SHP77 (cell line): ENCODE data around the gene KRT23.

Source experiments
- DNase-seq, 2 experiments: peaks; one replicate each; lab custom pipeline; 2025; lab: John Stamatoyannopoulos, UW

The KRT23 gene

GRCh38 chr17:40937384-40937819 lies at the start of gene KRT23:
TSS of gene KRT23 (minus strand) at chr17:40937646. CDS start at chr17:40936603, 1,043 bp downstream.
- DNase-seq: no peak

- DNase-seq: no peak
These were observed 49.5 kb upstream of the KRT23 start for GRCh38 chr17:40986920-40987319.

GRCh38 chr17:40984226-40984625 lies 46.8 kb upstream of the KRT23 start, which contains the start of gene KRT40:
TSS of gene KRT40 (minus strand) at chr17:40984326. CDS start at chr17:40984273, 53 bp downstream.
- no peak for DNase-seq

- DNase-seq: no peak
These were observed 43.7 kb upstream of the KRT23 start for GRCh38 chr17:40981115-40981514.

- no peak for DNase-seq
These were observed 43.1 kb upstream of the KRT23 start for GRCh38 chr17:40980596-40980995.

GRCh38 chr17:40980117-40980516 lies 42.7 kb upstream of the KRT23 start:
- no peak for DNase-seq

- no peak for DNase-seq
These were observed 41.2 kb upstream of the KRT23 start for GRCh38 chr17:40978575-40979151.

- DNase-seq: no peak
These were observed 38.1 kb upstream of the KRT23 start for GRCh38 chr17:40975516-40975915.

- DNase-seq: no peak
These were observed 36.9 kb upstream of the KRT23 start for GRCh38 chr17:40974366-40974765.

- no peak for DNase-seq
These were observed 30.1 kb upstream of the KRT23 start for GRCh38 chr17:40967582-40967981.

- no peak for DNase-seq
These were observed 29.4 kb upstream of the KRT23 start, which contains the start of gene KRT39 for GRCh38 chr17:40966848-40967247. TSS of gene KRT39 (minus strand) at chr17:40966948. CDS start at chr17:40966856, 92 bp downstream.

GRCh38 chr17:40963838-40964237 lies 26.4 kb upstream of the KRT23 start:
- no peak for DNase-seq

- DNase-seq: no peak
These were observed 24.7 kb upstream of the KRT23 start for GRCh38 chr17:40962059-40962561.

GRCh38 chr17:40961591-40961990 lies 24.1 kb upstream of the KRT23 start:
- no peak for DNase-seq

GRCh38 chr17:40960144-40960543 lies 22.7 kb upstream of the KRT23 start:
- no peak for DNase-seq

- DNase-seq: no peak
These were observed 20.9 kb upstream of the KRT23 start for GRCh38 chr17:40958086-40958953.

GRCh38 chr17:40956401-40957254 lies 19.2 kb upstream of the KRT23 start:
- DNase-seq: no peak

- no peak for DNase-seq
These were observed 16.4 kb upstream of the KRT23 start for GRCh38 chr17:40953881-40954280.

- no peak for DNase-seq
These were observed 15.2 kb upstream of the KRT23 start for GRCh38 chr17:40952661-40953060.

- DNase-seq: no peak
These were observed 14.7 kb upstream of the KRT23 start for GRCh38 chr17:40952154-40952553.

- DNase-seq: no peak
These were observed 13.7 kb upstream of the KRT23 start for GRCh38 chr17:40951011-40951622.

GRCh38 chr17:40950176-40950575 lies 12.7 kb upstream of the KRT23 start:
- no peak for DNase-seq
